Activated CD8-positive, alpha-beta memory T cell treated with anti-CD3 and anti-CD28 coated beads, Interleukin-2, amount 50 U/mL, for 4 hours (primary cell): ENCODE measurements around the gene LRRC59.
"Not testable (repeated sequence)": the region's sequence is repeated elsewhere in the genome, so short reads cannot be mapped to it uniquely, and the experiment has no call there.

Experiments
- DNase-seq: peaks from one replicate; pipeline ENCODE4 v3.0.0-alpha.2; 2020

Gene LRRC59

GRCh38 chr17:50344731-50345365, 52.5 kb downstream of the LRRC59 start:
- DNase-seq, result no peak

- no peak for DNase-seq
Measured at GRCh38 chr17:50339381-50339780, 57.9 kb downstream of the LRRC59 start.

GRCh38 chr17:50338645-50339044, 58.7 kb downstream of the LRRC59 start:
- no peak for DNase-seq

DNA sequence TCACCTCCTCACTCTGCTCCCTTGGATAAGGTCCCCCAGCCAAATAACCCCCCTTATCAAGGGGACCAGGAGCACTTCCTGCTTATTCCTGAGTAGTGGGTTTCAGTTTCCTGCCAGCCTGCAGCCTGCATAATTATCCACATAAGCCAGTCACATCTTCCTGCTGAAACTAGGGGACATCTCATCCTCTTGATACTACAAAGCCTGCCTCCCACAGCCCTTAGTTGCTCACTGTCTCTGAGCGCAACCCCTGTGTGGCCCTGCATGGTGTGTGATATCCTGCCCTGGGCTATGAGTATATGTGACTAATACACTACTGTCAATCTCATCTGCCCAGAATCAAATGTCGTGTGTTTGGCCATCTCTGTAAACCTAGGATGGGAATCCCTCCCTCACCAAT, 59.4 kb downstream of the LRRC59 start:
- no peak for DNase-seq

GRCh38 chr17:50333291-50334057, 63.8 kb downstream of the LRRC59 start:
- not testable (repeated sequence) for DNase-seq

DNA sequence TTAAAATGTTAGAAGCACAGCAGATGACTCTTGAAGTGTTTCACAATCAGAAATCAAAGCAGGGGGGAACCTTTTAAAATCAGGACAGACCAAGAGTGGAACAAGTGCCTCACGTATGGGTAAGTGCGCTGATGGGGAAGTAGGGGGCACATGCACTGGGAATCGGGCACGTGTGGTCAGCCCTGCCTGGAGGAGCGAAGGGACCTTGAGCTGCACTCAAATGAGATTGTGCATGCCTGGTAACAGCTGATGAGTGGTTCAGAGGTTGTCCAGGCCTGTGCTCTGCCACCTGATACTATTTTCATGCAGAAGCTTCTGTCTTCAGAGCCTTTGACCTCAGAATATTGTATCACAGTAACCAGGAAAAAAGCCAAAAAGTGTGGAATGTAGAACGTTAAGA, 65.1 kb downstream of the LRRC59 start:
- no peak for DNase-seq
